ENCODE results near the gene RAB27B. TPM values are rescaled to one million over a fixed set of nuclear protein-coding genes. Genes with fewer than 3 reads are reported as not detected.

Gene RAB27B
- total and polyA plus RNA-seq, 3 experiments from 2014 or later, result 0.15 to 1.2 (median 0.22) TPM

DNA sequence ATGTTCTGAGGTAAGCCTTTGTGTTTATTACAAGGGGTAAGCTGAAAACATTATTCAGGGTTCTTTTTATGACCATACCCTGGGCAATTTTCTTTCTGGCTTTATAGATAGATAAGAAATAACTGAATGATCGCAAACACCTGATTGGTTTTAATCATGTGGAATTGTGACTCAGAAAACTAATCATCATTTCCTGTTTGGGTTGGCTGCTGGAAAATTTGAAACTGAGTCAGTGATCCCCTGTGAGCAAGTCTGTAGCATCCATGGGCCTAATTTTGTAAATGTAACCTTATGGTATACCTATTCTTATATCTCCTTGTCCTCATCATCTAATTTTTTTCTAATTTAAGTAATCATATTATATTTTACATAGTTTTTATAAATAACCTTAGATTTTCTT, 96.7 kb downstream of the RAB27B start:
- ChIA-PET POLR2A (no interaction called here), CTCF (no interaction called here)
- Mint-ChIP-seq H3K4me3 (no peak overlapping the region), H3K36me3 (no peaks in the 10 kb centered on the region), H3K9me3 (peaks cover 0 to 2% (median 0%) of the 10 kb centered on the region in 5 donors), H3K27ac (no peak overlapping the region), H3K27me3 (peaks cover 1 to 3% of the 10 kb centered on the region in 2 donors), H3K4me1 (no peaks in the 10 kb centered on the region)
- no peak overlapping the region for H3K4me3 ChIP-seq (ENCODE audit: low read length)
- no peak overlapping the region for H3K27ac ChIP-seq (ENCODE audit: low read depth, low read length)
- no peaks in the 10 kb centered on the region for H3K27me3 ChIP-seq (ENCODE audit: insufficient read depth, low read length, poor library complexity, severe bottlenecking)
- H3K36me3 ChIP-seq (ENCODE audit: insufficient read depth, low read length), result no peaks in the 10 kb centered on the region
- no peaks in the 10 kb centered on the region for H3K4me1 ChIP-seq (ENCODE audit: insufficient read depth, low read length)
- H3K9me3 ChIP-seq (ENCODE audit: low read length), result no peaks in the 10 kb centered on the region
- DNase-seq, result no peak

DNA sequence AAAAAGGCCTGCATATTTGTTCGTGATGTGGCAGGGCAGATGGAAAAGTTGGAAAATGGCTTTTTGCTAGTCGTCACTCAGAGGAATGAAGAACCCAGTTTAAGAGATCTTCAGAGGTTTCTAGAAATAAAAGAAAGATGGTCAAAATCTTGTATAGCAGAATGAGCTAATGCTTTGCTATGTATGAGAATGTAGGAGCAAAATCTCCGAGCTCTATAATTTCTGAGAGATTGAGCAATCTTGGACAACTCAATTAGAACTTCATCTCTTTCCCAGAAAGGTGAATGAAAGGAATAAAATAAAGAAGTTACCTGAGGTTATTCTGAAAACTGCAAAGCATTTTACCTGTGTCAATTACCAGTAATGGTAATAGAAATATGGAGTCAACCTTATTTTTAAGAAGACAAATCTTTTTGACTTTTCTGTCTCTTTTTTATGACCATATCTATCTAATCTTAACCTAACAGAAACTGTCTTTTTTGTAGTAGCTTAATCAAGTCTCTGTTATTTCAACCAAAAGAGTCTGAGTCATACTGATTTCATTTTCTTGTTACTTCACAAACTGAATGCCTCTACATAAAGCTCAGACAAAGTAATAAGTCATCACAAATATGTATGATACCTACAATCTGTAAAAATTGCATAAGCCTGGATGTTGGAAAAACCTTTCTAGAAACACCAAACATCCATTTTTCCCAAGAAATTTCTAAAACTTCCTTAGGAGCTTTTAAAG, 98.5 kb downstream of the RAB27B start:
- Histone ChIP-seq H3K36me3 (ENCODE audit: insufficient read depth, low read length) (no peaks in the 10 kb centered on the region), H3K4me3 (ENCODE audit: low read length) (no peak overlapping the region), H3K9me3 (ENCODE audit: low read length) (no peaks in the 10 kb centered on the region), H3K27ac (ENCODE audit: low read depth, low read length) (no peak overlapping the region), H3K4me1 (ENCODE audit: insufficient read depth, low read length) (no peaks in the 10 kb centered on the region), H3K27me3 (ENCODE audit: insufficient read depth, low read length, poor library complexity, severe bottlenecking) (no peaks in the 10 kb centered on the region)
- POLR2A ChIA-PET, result no interaction called here
- H3K4me3 Mint-ChIP-seq, result no peak overlapping the region
- no peaks in the 10 kb centered on the region for H3K9me3 Mint-ChIP-seq
- H3K36me3 Mint-ChIP-seq, result no peaks in the 10 kb centered on the region
- H3K4me1 Mint-ChIP-seq, result no peaks in the 10 kb centered on the region
- H3K27ac Mint-ChIP-seq, result no peak overlapping the region
- peaks cover 0 to 1% of the 10 kb centered on the region in 2 donors for H3K27me3 Mint-ChIP-seq
- CTCF ChIA-PET, result no interaction called here
- no peak for DNase-seq

DNA sequence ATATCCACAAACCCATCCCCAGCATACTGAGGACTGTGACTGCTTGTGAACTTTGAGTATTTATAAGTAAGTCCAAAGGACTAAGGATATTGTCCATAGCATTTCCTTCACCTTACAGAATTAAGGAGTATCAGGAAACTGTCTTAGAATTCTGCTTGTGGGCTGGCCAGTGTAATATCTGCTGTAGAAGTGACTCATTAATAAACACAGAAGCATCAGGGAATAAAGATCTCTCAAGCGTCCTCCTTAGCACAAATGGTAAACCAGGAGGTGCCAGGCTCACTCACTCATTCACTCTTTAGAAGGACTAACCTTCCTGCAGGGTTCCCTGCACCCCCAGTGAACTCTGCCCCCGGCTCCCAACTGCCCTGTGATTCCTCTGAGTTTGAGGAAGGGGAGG, 100.0 kb downstream of the RAB27B start:
- Mint-ChIP-seq H3K36me3 (no peaks in the 10 kb centered on the region), H3K27me3 (peaks cover 0 to 1% of the 10 kb centered on the region in 2 donors), H3K4me1 (no peaks in the 10 kb centered on the region), H3K4me3 (no peak overlapping the region), H3K27ac (no peak overlapping the region), H3K9me3 (no peaks in the 10 kb centered on the region)
- Histone ChIP-seq H3K27ac (ENCODE audit: low read depth, low read length) (no peak overlapping the region), H3K27me3 (ENCODE audit: insufficient read depth, low read length, poor library complexity, severe bottlenecking) (no peaks in the 10 kb centered on the region), H3K4me3 (ENCODE audit: low read length) (no peak overlapping the region), H3K9me3 (ENCODE audit: low read length) (no peaks in the 10 kb centered on the region), H3K4me1 (ENCODE audit: insufficient read depth, low read length) (no peaks in the 10 kb centered on the region), H3K36me3 (ENCODE audit: insufficient read depth, low read length) (no peaks in the 10 kb centered on the region)
- no peak for DNase-seq
- ChIA-PET CTCF (no interaction called here), POLR2A (no interaction called here)

DNA sequence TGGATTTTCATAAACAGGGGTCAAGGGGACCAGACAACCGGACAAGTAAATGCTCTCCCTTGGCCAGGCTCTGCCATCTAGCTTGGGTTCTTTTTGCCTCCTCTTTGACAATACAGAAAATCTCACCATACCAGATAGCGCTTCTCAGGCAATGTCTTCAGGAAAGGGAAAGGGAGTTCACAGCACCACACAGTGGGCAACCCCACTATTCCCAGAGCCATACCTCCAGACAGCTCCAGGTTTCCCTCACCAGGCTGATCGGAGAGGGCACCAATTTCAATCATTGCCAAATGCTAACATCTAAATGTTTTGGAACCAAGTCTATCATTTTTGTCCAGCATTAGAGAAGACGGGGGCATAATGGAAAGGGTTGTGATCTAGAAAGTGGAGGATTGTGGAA, 102.9 kb downstream of the RAB27B start:
- Histone ChIP-seq H3K27me3 (ENCODE audit: insufficient read depth, low read length, poor library complexity, severe bottlenecking) (no peaks in the 10 kb centered on the region), H3K4me3 (ENCODE audit: low read length) (no peak overlapping the region), H3K9me3 (ENCODE audit: low read length) (no peaks in the 10 kb centered on the region), H3K4me1 (ENCODE audit: insufficient read depth, low read length) (no peaks in the 10 kb centered on the region), H3K27ac (ENCODE audit: low read depth, low read length) (no peak overlapping the region), H3K36me3 (ENCODE audit: insufficient read depth, low read length) (no peaks in the 10 kb centered on the region)
- ChIA-PET POLR2A (no interaction called here), CTCF (interaction anchor here (1.3 kb wide), 1 partner anchor 8 kb away, joined by 3 read pairs; no protein-coding TSS in a partner anchor)
- no peak for DNase-seq
- no peaks in the 10 kb centered on the region for H3K27me3 Mint-ChIP-seq
- H3K27ac Mint-ChIP-seq, result no peak overlapping the region
- no peak overlapping the region for H3K4me3 Mint-ChIP-seq
- no peaks in the 10 kb centered on the region for H3K9me3 Mint-ChIP-seq
- no peaks in the 10 kb centered on the region for H3K36me3 Mint-ChIP-seq
- no peaks in the 10 kb centered on the region for H3K4me1 Mint-ChIP-seq

DNA sequence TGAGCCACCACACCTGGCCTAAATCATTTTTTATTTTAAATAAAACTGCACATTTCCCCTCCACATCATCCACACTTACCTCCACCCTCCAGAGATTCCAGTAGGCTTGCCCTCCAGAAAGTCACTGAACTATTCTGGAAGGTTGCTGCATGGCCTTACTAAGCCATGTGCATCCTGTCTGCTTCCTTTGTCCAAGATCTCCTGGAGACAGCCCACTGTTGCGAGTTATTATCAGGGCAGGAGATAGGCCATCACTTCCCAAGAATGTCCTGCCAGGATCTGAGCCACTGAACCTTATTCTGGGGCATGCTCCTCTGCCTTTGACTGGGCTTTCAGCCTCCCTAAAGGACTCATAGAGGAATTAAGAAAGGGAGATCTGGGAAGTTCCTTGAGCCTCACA, 104.2 kb downstream of the RAB27B start:
- H3K27me3 ChIP-seq (ENCODE audit: insufficient read depth, low read length, poor library complexity, severe bottlenecking), result no peaks in the 10 kb centered on the region
- ChIA-PET POLR2A (no interaction called here), CTCF (no interaction called here)
- Mint-ChIP-seq H3K4me3 (no peak overlapping the region), H3K4me1 (no peaks in the 10 kb centered on the region), H3K36me3 (no peaks in the 10 kb centered on the region), H3K9me3 (no peaks in the 10 kb centered on the region), H3K27ac (no peak overlapping the region), H3K27me3 (no peaks in the 10 kb centered on the region)
- no peaks in the 10 kb centered on the region for H3K9me3 ChIP-seq (ENCODE audit: low read length)
- no peaks in the 10 kb centered on the region for H3K36me3 ChIP-seq (ENCODE audit: insufficient read depth, low read length)
- no peak for DNase-seq
- no peaks in the 10 kb centered on the region for H3K4me1 ChIP-seq (ENCODE audit: insufficient read depth, low read length)
- no peak overlapping the region for H3K27ac ChIP-seq (ENCODE audit: low read depth, low read length)
- no peak overlapping the region for H3K4me3 ChIP-seq (ENCODE audit: low read length)

DNA sequence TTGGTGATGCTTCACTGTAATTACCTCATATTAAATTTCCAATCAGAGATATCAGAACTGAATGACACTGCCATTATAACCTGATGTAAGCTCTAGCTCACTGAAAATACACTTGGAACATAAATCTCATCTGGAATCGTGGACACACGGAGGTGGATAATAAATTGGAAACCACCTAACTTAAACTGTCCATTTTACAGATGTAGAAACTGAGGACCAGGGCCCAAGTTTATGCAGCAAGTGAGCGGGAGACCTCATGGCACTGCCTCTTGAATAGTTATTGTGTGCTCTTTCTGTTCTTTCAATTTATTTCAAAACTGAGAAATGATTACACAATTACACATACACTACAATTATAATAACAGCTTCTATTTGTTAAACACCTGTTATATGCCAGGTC, 110.2 kb downstream of the RAB27B start:
- no peaks in the 10 kb centered on the region for H3K4me1 ChIP-seq (ENCODE audit: insufficient read depth, low read length)
- no peak overlapping the region for H3K4me3 ChIP-seq (ENCODE audit: low read length)
- H3K27me3 ChIP-seq (ENCODE audit: insufficient read depth, low read length, poor library complexity, severe bottlenecking), result no peaks in the 10 kb centered on the region
- ChIA-PET POLR2A (no interaction called here), CTCF (no interaction called here)
- Mint-ChIP-seq H3K9me3 (no peaks in the 10 kb centered on the region), H3K27me3 (no peaks in the 10 kb centered on the region), H3K36me3 (no peaks in the 10 kb centered on the region), H3K4me3 (no peak overlapping the region), H3K27ac (no peak overlapping the region), H3K4me1 (no peaks in the 10 kb centered on the region)
- DNase-seq, result no peak
- H3K27ac ChIP-seq (ENCODE audit: low read depth, low read length), result no peak overlapping the region
- H3K9me3 ChIP-seq (ENCODE audit: low read length), result no peaks in the 10 kb centered on the region
- no peaks in the 10 kb centered on the region for H3K36me3 ChIP-seq (ENCODE audit: insufficient read depth, low read length)

DNA sequence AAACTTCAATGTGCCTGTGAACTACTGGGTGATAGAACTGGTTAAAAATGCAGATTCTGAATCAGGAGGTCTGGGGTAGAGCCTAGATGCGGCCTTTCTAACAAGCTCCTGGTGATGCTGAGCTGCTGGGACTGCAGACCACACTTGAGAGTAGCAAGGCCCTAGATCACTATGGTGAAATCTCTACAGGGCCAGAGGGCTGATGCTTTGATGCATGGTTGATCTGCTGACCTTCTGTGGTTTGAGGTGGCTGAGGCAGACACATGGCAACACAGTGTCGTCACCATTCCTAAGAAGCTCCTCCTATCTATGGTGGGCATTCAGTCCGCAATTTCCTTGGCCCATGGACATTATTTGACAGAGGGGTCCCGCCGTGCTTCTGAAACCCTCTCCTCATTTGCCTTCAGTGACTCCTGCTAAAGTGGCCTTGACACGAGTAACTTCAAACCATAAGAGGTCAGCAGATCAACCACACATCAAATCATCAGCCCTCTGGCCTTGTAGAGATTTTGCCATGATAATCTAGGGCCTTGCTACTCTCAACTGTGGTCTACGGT, 111.2 kb downstream of the RAB27B start:
- no peaks in the 10 kb centered on the region for H3K27me3 ChIP-seq (ENCODE audit: insufficient read depth, low read length, poor library complexity, severe bottlenecking)
- no peaks in the 10 kb centered on the region for H3K36me3 ChIP-seq (ENCODE audit: insufficient read depth, low read length)
- no peaks in the 10 kb centered on the region for H3K36me3 Mint-ChIP-seq
- H3K27ac Mint-ChIP-seq, result no peak overlapping the region
- H3K9me3 ChIP-seq (ENCODE audit: low read length), result no peaks in the 10 kb centered on the region
- H3K9me3 Mint-ChIP-seq, result no peaks in the 10 kb centered on the region
- no peaks in the 10 kb centered on the region for H3K4me1 Mint-ChIP-seq
- no peak overlapping the region for H3K4me3 ChIP-seq (ENCODE audit: low read length)
- H3K4me1 ChIP-seq (ENCODE audit: insufficient read depth, low read length), result no peaks in the 10 kb centered on the region
- H3K4me3 Mint-ChIP-seq, result no peak overlapping the region
- ChIA-PET POLR2A (no interaction called here), CTCF (no interaction called here)
- no peaks in the 10 kb centered on the region for H3K27me3 Mint-ChIP-seq
- H3K27ac ChIP-seq (ENCODE audit: low read depth, low read length), result no peak overlapping the region
- DNase-seq, result no peak

DNA sequence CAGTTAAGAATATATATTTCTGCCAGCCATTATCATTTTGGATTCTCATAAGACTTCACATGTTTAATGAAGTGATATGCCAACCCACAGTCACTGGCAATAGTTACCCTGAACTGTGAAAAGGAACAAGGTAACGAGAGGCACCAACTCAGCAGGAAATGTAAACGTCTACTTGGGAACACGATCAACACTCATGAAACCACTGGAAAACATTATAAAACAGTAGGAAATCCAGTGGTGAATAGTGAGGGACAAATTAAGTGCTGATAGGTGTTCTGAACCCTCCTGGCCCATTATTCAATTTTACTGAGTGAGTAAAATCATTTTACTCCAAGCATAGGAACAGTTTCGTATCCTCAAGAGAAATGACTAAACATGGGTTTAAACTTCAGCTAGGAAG, 113.9 kb downstream of the RAB27B start:
- Histone ChIP-seq H3K36me3 (ENCODE audit: insufficient read depth, low read length) (no peaks in the 10 kb centered on the region), H3K27me3 (ENCODE audit: insufficient read depth, low read length, poor library complexity, severe bottlenecking) (no peaks in the 10 kb centered on the region), H3K9me3 (ENCODE audit: low read length) (no peaks in the 10 kb centered on the region), H3K27ac (ENCODE audit: low read depth, low read length) (no peak overlapping the region), H3K4me1 (ENCODE audit: insufficient read depth, low read length) (peaks cover 13% of the 10 kb centered on the region), H3K4me3 (ENCODE audit: low read length) (no peak overlapping the region)
- no peak overlapping the region for H3K4me3 Mint-ChIP-seq
- DNase-seq, result no peak
- no peaks in the 10 kb centered on the region for H3K9me3 Mint-ChIP-seq
- ChIA-PET POLR2A (no interaction called here), CTCF (no interaction called here)
- peaks cover 16 to 20% (median 19%) of the 10 kb centered on the region in 3 donors for H3K4me1 Mint-ChIP-seq
- H3K27ac Mint-ChIP-seq, result no peak overlapping the region
- peaks cover 0 to 2% (median 0%) of the 10 kb centered on the region in 3 donors for H3K36me3 Mint-ChIP-seq
- H3K27me3 Mint-ChIP-seq, result no peaks in the 10 kb centered on the region

Data from CD8-positive, alpha-beta memory T cell (primary cell).